Panc1 (cell line): Measurements from ENCODE around the gene TRIM29. TPM values are rescaled to one million over a fixed set of nuclear protein-coding genes. Genes with fewer than 3 reads are reported as not detected.

ENCODE experiments used
- ATAC-seq: fragments of 200-7000 bp; cut with Tn5 transposase; 2 replicates; pipeline ENCODE4 v1.9.1; 2020; ENCODE audit warnings: mild to moderate bottlenecking, moderate library complexity
- BruUV-seq: library from RNA; stranded (reverse); fragments of 400-500 nt; replicated peaks from 2 replicates; lab custom pipeline; 2021; lab: Mats Ljungman, UMichigan
- CTCF ChIA-PET: fragments of 300-600 bp; sonication (Branson Sonifier 250); formaldehyde crosslinking; loops from one replicate; lab custom pipeline; 2022; ENCODE audit warnings: antibody characterized with exemption; lab: Charles Lee
- POLR2A ChIA-PET: fragments of 300-600 bp; sonication (Branson Sonifier 250); formaldehyde crosslinking; loops from one replicate; lab custom pipeline; 2022; ENCODE audit warnings: antibody characterized with exemption; lab: Charles Lee
- DNase-seq: peaks from one replicate; pipeline ENCODE4 v3.0.0-alpha.2; 2010; ENCODE audit warnings: low read depth, low spot score
- H3K27ac ChIP-seq: 2 replicates; pipeline ENCODE4 v1.5.1; 2011; ENCODE audit warnings: mild to moderate bottlenecking, low read length, inconsistent platforms
- H3K27me3 ChIP-seq: fragments of 200-500 bp; sonication (Bioruptor generic); 2 replicates; pipeline ENCODE4 v1.6.0; 2014; ENCODE audit warnings: low read length, inconsistent platforms; ENCODE audit not compliant: control insufficient read depth, insufficient read depth
- H3K36me3 ChIP-seq: fragments of 200-500 bp; sonication (Bioruptor generic); 2 replicates; pipeline ENCODE4 v1.5.1; 2014; ENCODE audit warnings: inconsistent platforms, mild to moderate bottlenecking, low read length, moderate library complexity; ENCODE audit not compliant: control insufficient read depth, insufficient read depth
- H3K4me1 ChIP-seq: 2 replicates; pipeline ENCODE4 v1.5.1; 2011; ENCODE audit warnings: inconsistent platforms, mild to moderate bottlenecking, low read length, moderate library complexity; ENCODE audit not compliant: control insufficient read depth, insufficient read depth
- H3K4me3 ChIP-seq, 2 experiments: 2 replicates each; pipeline ENCODE4 v1.5.1; 2011 to 2012; ENCODE audit warnings: low read depth in 2 of 2, low read length in 2 of 2, mild to moderate bottlenecking in 2 of 2, inconsistent platforms in 1 of 2, moderate library complexity in 1 of 2
- H3K9me3 ChIP-seq: fragments of 200-500 bp; sonication (Bioruptor generic); 2 replicates; pipeline ENCODE4 v1.5.1; 2014; ENCODE audit warnings: low read depth, mild to moderate bottlenecking, inconsistent platforms, low read length, moderate library complexity; ENCODE audit not compliant: control insufficient read depth, insufficient read depth
- POLR2AphosphoS5 ChIP-seq: IDR thresholded peaks from 2 replicates; pipeline ENCODE4 v1.6.1; 2012; ENCODE audit warnings: mild to moderate bottlenecking, low read depth, low read length, moderate library complexity
- SIN3A ChIP-seq: IDR thresholded peaks from 2 replicates; pipeline ENCODE4 v1.6.1; 2012; ENCODE audit warnings: low read depth, mild to moderate bottlenecking, low read length, moderate library complexity, borderline replicate concordance; ENCODE audit not compliant: insufficient read depth
- TCF7L2 ChIP-seq: IDR thresholded peaks from 2 replicates; pipeline ENCODE4 v1.6.1; 2011; ENCODE audit warnings: mild to moderate bottlenecking, low read depth, low read length, inconsistent platforms
- in situ Hi-C: cut with HindIII; loops from 2 replicates; pipeline ENCODE4 v1.10.0; 2016; ENCODE audit warnings: low sequenced_read_pairs, low pct_unique_long_range_greater_than_20kb
- intact Hi-C: fragments of 100-400 bp; cut with micrococcal nuclease; formaldehyde crosslinking; loops from one replicate; pipeline ENCODE4 v1.10.0; 2022; ENCODE audit not compliant: unreplicated experiment
- total RNA-seq: library from RNA; stranded (reverse); gene quantifications from one replicate; pipeline ENCODE4 v1.2.1, GENCODE V29; 2021; ENCODE audit not compliant: unreplicated experiment
- TF ChIP-seq, protein P1 (sequence below), 2 experiments: IDR thresholded peaks; 2 replicates each; pipeline ENCODE4 v1.6.1; 2011 to 2012; ENCODE audit warnings: low read depth in 2 of 2, control low read depth in 1 of 2, low read length in 1 of 2, mild to moderate bottlenecking in 1 of 2, moderate library complexity in 1 of 2; ENCODE audit not compliant: insufficient read depth in 1 of 2
- TF ChIP-seq, protein P2 (sequence below): fragments of 450-650 bp; IDR thresholded peaks from 2 replicates; pipeline ENCODE4 v1.5.1; 2017; ENCODE audit warnings: mild to moderate bottlenecking

The TRIM29 gene
- total RNA-seq, 1 experiment from 2014 or later = 0.64 TPM

DNA sequence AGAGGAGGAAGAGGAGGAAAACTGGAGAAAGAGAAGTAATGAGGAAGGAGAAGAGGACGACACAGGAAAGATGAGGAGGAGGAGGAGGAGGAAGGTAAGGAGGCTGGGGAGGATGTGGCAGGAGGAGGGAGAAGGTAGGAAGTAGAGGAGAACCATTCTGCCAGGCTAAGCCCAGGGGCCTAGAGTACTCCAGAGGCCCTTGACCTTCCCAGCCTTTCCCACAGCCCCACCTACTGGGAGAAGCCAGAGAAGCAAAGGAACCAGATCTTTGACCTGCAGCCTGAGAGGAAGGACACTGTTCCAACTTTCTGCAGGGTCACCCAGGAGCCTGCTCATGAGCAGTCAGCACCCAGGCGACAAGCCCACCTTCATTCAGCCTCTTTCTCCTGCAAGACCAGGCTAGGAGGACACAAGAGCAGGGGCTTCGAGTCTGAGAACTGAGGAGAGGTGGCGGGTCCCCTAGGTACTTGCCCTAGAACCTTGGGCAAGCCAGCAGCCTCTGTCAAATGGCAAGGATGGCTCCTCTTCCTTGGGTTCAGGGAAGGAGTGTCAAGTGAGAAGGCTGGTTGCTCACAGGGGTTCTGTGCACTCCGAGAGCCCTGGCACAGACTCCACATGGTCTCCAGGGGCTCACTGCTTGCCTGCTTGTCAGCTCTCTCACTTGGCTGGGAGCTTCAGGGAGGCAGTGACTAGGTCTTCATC is 45.0 kb upstream of the TRIM29 start:
- DNase-seq (no peak), ATAC-seq (peak; percentile 78)
- no peaks in the 10 kb centered on the region for H3K36me3 ChIP-seq
- no peaks in the 10 kb centered on the region for H3K4me1 ChIP-seq
- H3K9me3 ChIP-seq = no peaks in the 10 kb centered on the region
- H3K27me3 ChIP-seq = no peaks in the 10 kb centered on the region
- ChIA-PET POLR2A (no interaction called here), CTCF (no interaction called here)
- TF ChIP-seq, protein P1, sequence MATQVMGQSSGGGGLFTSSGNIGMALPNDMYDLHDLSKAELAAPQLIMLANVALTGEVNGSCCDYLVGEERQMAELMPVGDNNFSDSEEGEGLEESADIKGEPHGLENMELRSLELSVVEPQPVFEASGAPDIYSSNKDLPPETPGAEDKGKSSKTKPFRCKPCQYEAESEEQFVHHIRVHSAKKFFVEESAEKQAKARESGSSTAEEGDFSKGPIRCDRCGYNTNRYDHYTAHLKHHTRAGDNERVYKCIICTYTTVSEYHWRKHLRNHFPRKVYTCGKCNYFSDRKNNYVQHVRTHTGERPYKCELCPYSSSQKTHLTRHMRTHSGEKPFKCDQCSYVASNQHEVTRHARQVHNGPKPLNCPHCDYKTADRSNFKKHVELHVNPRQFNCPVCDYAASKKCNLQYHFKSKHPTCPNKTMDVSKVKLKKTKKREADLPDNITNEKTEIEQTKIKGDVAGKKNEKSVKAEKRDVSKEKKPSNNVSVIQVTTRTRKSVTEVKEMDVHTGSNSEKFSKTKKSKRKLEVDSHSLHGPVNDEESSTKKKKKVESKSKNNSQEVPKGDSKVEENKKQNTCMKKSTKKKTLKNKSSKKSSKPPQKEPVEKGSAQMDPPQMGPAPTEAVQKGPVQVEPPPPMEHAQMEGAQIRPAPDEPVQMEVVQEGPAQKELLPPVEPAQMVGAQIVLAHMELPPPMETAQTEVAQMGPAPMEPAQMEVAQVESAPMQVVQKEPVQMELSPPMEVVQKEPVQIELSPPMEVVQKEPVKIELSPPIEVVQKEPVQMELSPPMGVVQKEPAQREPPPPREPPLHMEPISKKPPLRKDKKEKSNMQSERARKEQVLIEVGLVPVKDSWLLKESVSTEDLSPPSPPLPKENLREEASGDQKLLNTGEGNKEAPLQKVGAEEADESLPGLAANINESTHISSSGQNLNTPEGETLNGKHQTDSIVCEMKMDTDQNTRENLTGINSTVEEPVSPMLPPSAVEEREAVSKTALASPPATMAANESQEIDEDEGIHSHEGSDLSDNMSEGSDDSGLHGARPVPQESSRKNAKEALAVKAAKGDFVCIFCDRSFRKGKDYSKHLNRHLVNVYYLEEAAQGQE (IDR thresholded peaks at IDR 0.05; ENCODE audit: insufficient read depth in 1 of 2, low read depth in 2 of 2, low read length in 1 of 2) = no peak
- no peak for TF ChIP-seq TCF7L2
- no peak for TF ChIP-seq POLR2AphosphoS5
- TF ChIP-seq, protein P2, sequence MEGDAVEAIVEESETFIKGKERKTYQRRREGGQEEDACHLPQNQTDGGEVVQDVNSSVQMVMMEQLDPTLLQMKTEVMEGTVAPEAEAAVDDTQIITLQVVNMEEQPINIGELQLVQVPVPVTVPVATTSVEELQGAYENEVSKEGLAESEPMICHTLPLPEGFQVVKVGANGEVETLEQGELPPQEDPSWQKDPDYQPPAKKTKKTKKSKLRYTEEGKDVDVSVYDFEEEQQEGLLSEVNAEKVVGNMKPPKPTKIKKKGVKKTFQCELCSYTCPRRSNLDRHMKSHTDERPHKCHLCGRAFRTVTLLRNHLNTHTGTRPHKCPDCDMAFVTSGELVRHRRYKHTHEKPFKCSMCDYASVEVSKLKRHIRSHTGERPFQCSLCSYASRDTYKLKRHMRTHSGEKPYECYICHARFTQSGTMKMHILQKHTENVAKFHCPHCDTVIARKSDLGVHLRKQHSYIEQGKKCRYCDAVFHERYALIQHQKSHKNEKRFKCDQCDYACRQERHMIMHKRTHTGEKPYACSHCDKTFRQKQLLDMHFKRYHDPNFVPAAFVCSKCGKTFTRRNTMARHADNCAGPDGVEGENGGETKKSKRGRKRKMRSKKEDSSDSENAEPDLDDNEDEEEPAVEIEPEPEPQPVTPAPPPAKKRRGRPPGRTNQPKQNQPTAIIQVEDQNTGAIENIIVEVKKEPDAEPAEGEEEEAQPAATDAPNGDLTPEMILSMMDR = peak; percentile 80; the same call in 1 of the 2 replicates
- TF ChIP-seq SIN3A = no peak
- intact Hi-C loops = no loop called here
- no peak overlapping the region for H3K27ac ChIP-seq
- BruUV-seq = no TSS peak
- H3K4me3 ChIP-seq = no peak overlapping the region
- in situ Hi-C loops = no loop called here

DNA sequence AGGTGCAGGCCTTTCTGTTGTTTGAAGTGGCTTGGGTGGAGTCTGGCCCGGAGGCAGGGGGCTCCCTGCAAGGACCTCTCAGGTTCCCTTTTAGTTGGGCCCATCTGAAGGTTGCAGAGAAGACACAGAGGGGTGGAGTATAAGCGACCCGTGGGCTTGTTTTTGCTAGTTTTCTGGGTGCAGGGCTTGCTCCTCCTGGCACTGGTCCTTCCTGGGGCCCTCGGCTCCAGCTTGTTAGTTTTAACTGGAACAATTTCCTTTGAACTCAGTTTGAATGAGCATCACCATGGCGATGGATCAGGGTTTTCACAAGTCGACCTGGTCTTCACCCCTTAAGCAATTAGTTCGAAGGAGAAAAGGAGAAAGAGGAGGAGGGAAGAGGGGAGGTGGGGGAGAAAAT is 44.5 kb upstream of the TRIM29 start:
- no peak for ATAC-seq
- H3K27me3 ChIP-seq = no peaks in the 10 kb centered on the region
- no peak overlapping the region for H3K27ac ChIP-seq
- H3K9me3 ChIP-seq = no peaks in the 10 kb centered on the region
- DNase-seq = no peak
- no peaks in the 10 kb centered on the region for H3K4me1 ChIP-seq
- intact Hi-C loops (no loop called here), in situ Hi-C loops (no loop called here)
- H3K36me3 ChIP-seq = no peaks in the 10 kb centered on the region
- no peak overlapping the region for H3K4me3 ChIP-seq
- ChIA-PET CTCF (no interaction called here), POLR2A (no interaction called here)
- TF ChIP-seq POLR2AphosphoS5 = no peak
- TF ChIP-seq TCF7L2 = no peak
- TF ChIP-seq, protein P1 (IDR thresholded peaks at IDR 0.05; ENCODE audit: insufficient read depth in 1 of 2, low read depth in 2 of 2, low read length in 1 of 2) = no peak
- TF ChIP-seq SIN3A = no peak
- TF ChIP-seq, protein P2 = no peak
- BruUV-seq = no TSS peak
